ENCODE results near the gene KRT10.

KRT10 gene

DNA sequence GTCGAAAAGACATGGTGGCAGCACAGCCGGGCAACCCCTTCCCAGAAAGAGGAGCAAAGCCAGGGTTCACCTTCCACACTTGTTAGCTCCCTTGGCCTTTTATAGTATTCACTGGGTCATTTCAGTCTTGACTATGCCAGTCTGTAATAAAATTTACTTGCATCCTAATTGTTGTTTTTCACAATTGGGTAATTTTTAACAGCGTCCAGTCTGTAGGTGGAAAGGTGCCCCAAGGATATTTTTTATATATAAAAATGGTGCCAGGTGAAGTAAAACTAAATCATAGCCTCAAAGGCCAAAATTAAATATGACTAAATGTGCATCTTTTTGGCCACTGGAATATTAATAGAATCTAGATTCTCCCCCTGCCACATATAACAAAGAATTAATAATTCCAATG lies 50.3 kb downstream of the KRT10 start, which contains the start of gene KRT26:
KRT26 (minus strand) TSS at position 101 of the 400 bp plus-strand sequence; CDS start at position 13, 88 bp downstream.
- Mint-ChIP-seq H3K27me3 (peaks cover 35% of the 10 kb centered on the region), H3K36me3 (ENCODE audit: low read depth) (no peaks in the 10 kb centered on the region), H3K4me3 (no peak within 1 kb of the TSS), H3K27ac (no peak within 1 kb of the TSS), H3K9me3 (no peaks in the 10 kb centered on the region), H3K4me1 (ENCODE audit: low read depth) (no peaks in the 10 kb centered on the region)

Data from stimulated activated naive CD8-positive, alpha-beta T cell treated with anti-CD3 and anti-CD28 coated beads, Interleukin-15, Interleukin-2, amounts not matched to agents 100 ng/mL and 50 ng/mL, for 24 hours (primary cell).